Measurements from ENCODE around the gene SCRN1.

SCRN1 gene

GRCh38 chr7:29955799-29956486 is 33.7 kb downstream of the SCRN1 start:
- Histone ChIP-seq H3K4me3 (no peak overlapping the region), H3K36me3 (ENCODE audit: insufficient read depth, low read length) (peaks cover 14% of the 10 kb centered on the region; the same call in 1 of the 2 replicates), H3K9me3 (ENCODE audit: low read depth, low read length) (no peaks in the 10 kb centered on the region), H3K27ac (no peak overlapping the region), H3K9ac (ENCODE audit: insufficient read length) (no peak overlapping the region)
- no peak for DNase-seq (ENCODE audit: low read depth, low spot score)
- TF ChIP-seq POLR2AphosphoS5 (IDR thresholded peaks at IDR 0.05; ENCODE audit: borderline replicate concordance, low read depth, low read length) (no peak), FOXP2 (optimal IDR thresholded peaks at IDR 0.05; ENCODE audit: control extremely low read depth, extremely low read length, insufficient read depth) (no peak), EZH2 (IDR thresholded peaks at IDR 0.05) (no peak)

GRCh38 chr7:29955075-29955792 is 34.4 kb downstream of the SCRN1 start:
- peaks cover 14% of the 10 kb centered on the region; the same call in 1 of the 2 replicates for H3K36me3 ChIP-seq (ENCODE audit: insufficient read depth, low read length)
- DNase-seq (ENCODE audit: low read depth, low spot score) = no peak
- H3K9ac ChIP-seq (ENCODE audit: insufficient read length) = no peak overlapping the region
- H3K9me3 ChIP-seq (ENCODE audit: low read depth, low read length) = no peaks in the 10 kb centered on the region
- TF ChIP-seq POLR2AphosphoS5 (IDR thresholded peaks at IDR 0.05; ENCODE audit: borderline replicate concordance, low read depth, low read length) (no peak), EZH2 (IDR thresholded peaks at IDR 0.05) (no peak), FOXP2 (optimal IDR thresholded peaks at IDR 0.05; ENCODE audit: control extremely low read depth, extremely low read length, insufficient read depth) (no peak)
- H3K4me3 ChIP-seq = no peak overlapping the region
- no peak overlapping the region for H3K27ac ChIP-seq

GRCh38 chr7:29953726-29954347 is 35.8 kb downstream of the SCRN1 start:
- peaks cover 14% of the 10 kb centered on the region; the same call in 1 of the 2 replicates for H3K36me3 ChIP-seq (ENCODE audit: insufficient read depth, low read length)
- no peak overlapping the region for H3K9ac ChIP-seq (ENCODE audit: insufficient read length)
- no peaks in the 10 kb centered on the region for H3K9me3 ChIP-seq (ENCODE audit: low read depth, low read length)
- no peak overlapping the region for H3K27ac ChIP-seq
- no peak overlapping the region for H3K4me3 ChIP-seq
- TF ChIP-seq POLR2AphosphoS5 (IDR thresholded peaks at IDR 0.05; ENCODE audit: borderline replicate concordance, low read depth, low read length) (no peak), EZH2 (IDR thresholded peaks at IDR 0.05) (no peak), FOXP2 (optimal IDR thresholded peaks at IDR 0.05; ENCODE audit: control extremely low read depth, extremely low read length, insufficient read depth) (no peak)
- DNase-seq (ENCODE audit: low read depth, low spot score) = no peak

- no peak for DNase-seq (ENCODE audit: low read depth, low spot score)
- no peak overlapping the region for H3K9ac ChIP-seq (ENCODE audit: insufficient read length)
- H3K4me3 ChIP-seq = no peak overlapping the region
- peaks cover 19% of the 10 kb centered on the region; the same call in 1 of the 2 replicates for H3K36me3 ChIP-seq (ENCODE audit: insufficient read depth, low read length)
- no peaks in the 10 kb centered on the region for H3K9me3 ChIP-seq (ENCODE audit: low read depth, low read length)
- no peak for TF ChIP-seq FOXP2 (optimal IDR thresholded peaks at IDR 0.05; ENCODE audit: control extremely low read depth, extremely low read length, insufficient read depth)
- no peak for TF ChIP-seq EZH2 (IDR thresholded peaks at IDR 0.05)
- no peak for TF ChIP-seq POLR2AphosphoS5 (IDR thresholded peaks at IDR 0.05; ENCODE audit: borderline replicate concordance, low read depth, low read length)
- H3K27ac ChIP-seq = no peak overlapping the region
Measured at GRCh38 chr7:29951206-29951605, 38.4 kb downstream of the SCRN1 start.

- Histone ChIP-seq H3K36me3 (ENCODE audit: insufficient read depth, low read length) (peaks cover 19% of the 10 kb centered on the region; the same call in 1 of the 2 replicates), H3K9me3 (ENCODE audit: low read depth, low read length) (no peaks in the 10 kb centered on the region), H3K4me3 (no peak overlapping the region), H3K9ac (ENCODE audit: insufficient read length) (no peak overlapping the region), H3K27ac (no peak overlapping the region)
- DNase-seq (ENCODE audit: low read depth, low spot score) = no peak
- TF ChIP-seq EZH2 (IDR thresholded peaks at IDR 0.05) (no peak), POLR2AphosphoS5 (IDR thresholded peaks at IDR 0.05; ENCODE audit: borderline replicate concordance, low read depth, low read length) (no peak), FOXP2 (optimal IDR thresholded peaks at IDR 0.05; ENCODE audit: control extremely low read depth, extremely low read length, insufficient read depth) (no peak)
Measured at GRCh38 chr7:29950480-29950879, 39.1 kb downstream of the SCRN1 start.

GRCh38 chr7:29948587-29948986 is 41.0 kb downstream of the SCRN1 start:
- TF ChIP-seq FOXP2 (optimal IDR thresholded peaks at IDR 0.05; ENCODE audit: control extremely low read depth, extremely low read length, insufficient read depth) = no peak
- Histone ChIP-seq H3K9ac (ENCODE audit: insufficient read length) (no peak overlapping the region), H3K27ac (no peak overlapping the region), H3K36me3 (ENCODE audit: insufficient read depth, low read length) (peaks cover 20% of the 10 kb centered on the region; the same call in 1 of the 2 replicates), H3K9me3 (ENCODE audit: low read depth, low read length) (no peaks in the 10 kb centered on the region), H3K4me3 (no peak overlapping the region)
- no peak for DNase-seq (ENCODE audit: low read depth, low spot score)

- TF ChIP-seq POLR2AphosphoS5 (IDR thresholded peaks at IDR 0.05; ENCODE audit: borderline replicate concordance, low read depth, low read length) (no peak), EZH2 (IDR thresholded peaks at IDR 0.05) (no peak), FOXP2 (optimal IDR thresholded peaks at IDR 0.05; ENCODE audit: control extremely low read depth, extremely low read length, insufficient read depth) (no peak)
- DNase-seq (ENCODE audit: low read depth, low spot score) = no peak
- H3K36me3 ChIP-seq (ENCODE audit: insufficient read depth, low read length) = peaks cover 27% of the 10 kb centered on the region; the same call in 1 of the 2 replicates
- H3K9ac ChIP-seq (ENCODE audit: insufficient read length) = no peak overlapping the region
- H3K4me3 ChIP-seq = no peak overlapping the region
- H3K9me3 ChIP-seq (ENCODE audit: low read depth, low read length) = no peaks in the 10 kb centered on the region
- H3K27ac ChIP-seq = no peak overlapping the region
Measured at GRCh38 chr7:29946428-29947186, 43.0 kb downstream of the SCRN1 start.
